Astrocyte of the cerebellum (primary cell): ENCODE data around the gene GSTM2.

ENCODE experiments used
- DNase-seq: peaks from one replicate; pipeline ENCODE4 v3.0.0-alpha.2; 2011; ENCODE audit warnings: low read depth
- H3K4me3 ChIP-seq: 2 replicates; pipeline ENCODE4 v1.5.1; 2011; ENCODE audit warnings: mild to moderate bottlenecking, low read depth, low read length, moderate library complexity
- in situ Hi-C: cut with HindIII; loops from 2 replicates; pipeline ENCODE4 v1.10.0; 2017; ENCODE audit warnings: low sequenced_read_pairs
- TF ChIP-seq, protein P1 (sequence below): IDR thresholded peaks from 2 replicates; pipeline ENCODE4 v1.5.1; 2012; ENCODE audit warnings: low read length, low read depth, moderate library complexity, mild to moderate bottlenecking; ENCODE audit errors: missing control alignments

Gene GSTM2

DNA sequence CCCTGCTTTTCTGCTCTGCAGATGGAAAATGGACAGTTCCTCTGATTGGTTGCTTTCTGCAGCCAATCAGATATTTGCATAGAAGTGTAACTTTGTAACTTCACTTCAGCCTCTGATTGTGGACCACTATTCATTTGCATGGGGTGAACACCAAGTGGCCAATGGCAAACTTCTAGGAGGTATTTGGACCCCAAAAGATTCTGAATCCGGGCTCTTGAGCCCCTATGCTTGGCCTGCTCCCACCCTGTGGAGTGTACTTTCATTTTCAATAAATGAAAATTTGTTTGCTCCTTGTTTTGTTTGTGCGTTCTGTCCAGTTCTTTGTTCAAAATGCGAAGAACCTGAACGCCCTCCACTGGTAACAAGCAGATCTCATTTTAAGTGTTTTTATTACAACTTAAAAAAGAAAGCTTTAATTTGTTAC lies 18.4 kb upstream of the GSTM2 start:
- no peak for DNase-seq
- TF ChIP-seq, protein P1, sequence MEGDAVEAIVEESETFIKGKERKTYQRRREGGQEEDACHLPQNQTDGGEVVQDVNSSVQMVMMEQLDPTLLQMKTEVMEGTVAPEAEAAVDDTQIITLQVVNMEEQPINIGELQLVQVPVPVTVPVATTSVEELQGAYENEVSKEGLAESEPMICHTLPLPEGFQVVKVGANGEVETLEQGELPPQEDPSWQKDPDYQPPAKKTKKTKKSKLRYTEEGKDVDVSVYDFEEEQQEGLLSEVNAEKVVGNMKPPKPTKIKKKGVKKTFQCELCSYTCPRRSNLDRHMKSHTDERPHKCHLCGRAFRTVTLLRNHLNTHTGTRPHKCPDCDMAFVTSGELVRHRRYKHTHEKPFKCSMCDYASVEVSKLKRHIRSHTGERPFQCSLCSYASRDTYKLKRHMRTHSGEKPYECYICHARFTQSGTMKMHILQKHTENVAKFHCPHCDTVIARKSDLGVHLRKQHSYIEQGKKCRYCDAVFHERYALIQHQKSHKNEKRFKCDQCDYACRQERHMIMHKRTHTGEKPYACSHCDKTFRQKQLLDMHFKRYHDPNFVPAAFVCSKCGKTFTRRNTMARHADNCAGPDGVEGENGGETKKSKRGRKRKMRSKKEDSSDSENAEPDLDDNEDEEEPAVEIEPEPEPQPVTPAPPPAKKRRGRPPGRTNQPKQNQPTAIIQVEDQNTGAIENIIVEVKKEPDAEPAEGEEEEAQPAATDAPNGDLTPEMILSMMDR, result no peak
- in situ Hi-C loops, result loop anchor here (10.0 kb wide), 3 partner anchors 115 to 355 kb away; partner anchors contain the start of genes EPS8L3 and GPR61
- peak overlapping the region; percentile 19 for H3K4me3 ChIP-seq

DNA sequence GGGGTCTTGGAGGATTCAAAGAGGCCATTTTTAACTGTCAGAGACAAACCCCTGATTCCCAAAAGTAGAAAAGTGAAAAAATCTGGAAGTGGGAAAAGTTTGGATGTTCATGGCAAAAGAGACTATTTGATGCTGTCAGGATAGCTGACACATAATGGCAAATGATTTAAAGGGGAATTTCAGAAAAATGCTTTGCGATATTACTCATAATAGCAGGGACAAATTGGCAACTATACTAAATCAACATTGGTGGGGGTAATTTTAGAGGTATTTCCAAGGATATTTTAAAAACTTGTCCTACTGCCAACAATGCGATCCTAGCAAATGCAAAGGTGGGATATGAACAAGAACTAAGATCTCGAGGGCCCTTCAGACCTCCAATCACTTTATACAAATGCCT lies 17.2 kb upstream of the GSTM2 start:
- in situ Hi-C loops, result loop anchor here (5.0 kb wide), 1 partner anchor 57 kb away; no protein-coding TSS in a partner anchor
- TF ChIP-seq, protein P1, result no peak
- H3K4me3 ChIP-seq, result no peak overlapping the region
- no peak for DNase-seq

DNA sequence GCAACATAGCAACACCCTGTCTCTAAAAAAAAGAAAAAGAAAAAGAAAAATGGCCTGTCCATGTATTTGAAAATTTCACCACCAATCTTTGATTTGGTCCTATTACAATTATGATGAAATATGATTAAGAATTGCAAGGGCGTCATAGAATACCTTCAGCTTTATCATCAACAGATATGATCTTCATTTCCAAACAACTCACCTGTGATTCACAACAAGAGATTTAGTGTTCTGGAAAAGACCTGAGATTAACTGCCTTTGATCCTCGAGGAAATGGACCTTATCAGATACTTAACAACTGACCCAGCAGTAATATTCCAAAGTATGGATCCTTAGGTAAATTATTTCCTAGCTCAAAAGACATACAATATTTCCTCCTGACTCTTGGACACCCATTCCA lies 15.5 kb upstream of the GSTM2 start:
- H3K4me3 ChIP-seq, result no peak overlapping the region
- in situ Hi-C loops, result loop anchor here (5.0 kb wide), 1 partner anchor 55 kb away; no protein-coding TSS in a partner anchor
- TF ChIP-seq, protein P1, result no peak
- DNase-seq, result no peak

- H3K4me3 ChIP-seq, result no peak overlapping the region
- in situ Hi-C loops, result loop anchor here (5.0 kb wide), 1 partner anchor 54 kb away; no protein-coding TSS in a partner anchor
- TF ChIP-seq, protein P1, result no peak
- DNase-seq, result no peak
These were observed 14.6 kb upstream of the GSTM2 start for GRCh38 chr1:109653306-109653705.

GRCh38 chr1:109654519-109654918 lies 13.3 kb upstream of the GSTM2 start:
- in situ Hi-C loops, result loop anchor here (5.0 kb wide), 1 partner anchor 53 kb away; no protein-coding TSS in a partner anchor
- TF ChIP-seq, protein P1, result no peak
- no peak for DNase-seq
- no peak overlapping the region for H3K4me3 ChIP-seq

GRCh38 chr1:109655615-109656519 lies 12.0 kb upstream of the GSTM2 start, which contains the start of gene GSTM4:
Gene GSTM4, plus strand, starts transcription at chr1:109656099. Its CDS starts 291 bp downstream, at chr1:109656390.
- in situ Hi-C loops, result no loop called here
- peak within 1 kb of the TSS; percentile 69 for H3K4me3 ChIP-seq
- TF ChIP-seq, protein P1, result peak; percentile 29
- DNase-seq, result no peak
